Activated CD4-positive, alpha-beta T cell treated with anti-CD3 and anti-CD28 coated beads for 24 hours (primary cell): ENCODE data around the gene SCCPDH.
"Not testable (repeated sequence)": the region's sequence is repeated elsewhere in the genome, so short reads cannot be mapped to it uniquely, and the experiment has no call there.

Source experiments
- DNase-seq, 2 donors: peaks; one replicate each; pipeline ENCODE4 v3.0.0-alpha.2; 2020; ENCODE audit warnings: low read depth in 2 of 2

The SCCPDH gene

GRCh38 chr1:246705368-246705767, 18.8 kb upstream of the SCCPDH start:
- no peak for DNase-seq

- no peak for DNase-seq
Observed at GRCh38 chr1:246708166-246708565, 16.0 kb upstream of the SCCPDH start.

DNA sequence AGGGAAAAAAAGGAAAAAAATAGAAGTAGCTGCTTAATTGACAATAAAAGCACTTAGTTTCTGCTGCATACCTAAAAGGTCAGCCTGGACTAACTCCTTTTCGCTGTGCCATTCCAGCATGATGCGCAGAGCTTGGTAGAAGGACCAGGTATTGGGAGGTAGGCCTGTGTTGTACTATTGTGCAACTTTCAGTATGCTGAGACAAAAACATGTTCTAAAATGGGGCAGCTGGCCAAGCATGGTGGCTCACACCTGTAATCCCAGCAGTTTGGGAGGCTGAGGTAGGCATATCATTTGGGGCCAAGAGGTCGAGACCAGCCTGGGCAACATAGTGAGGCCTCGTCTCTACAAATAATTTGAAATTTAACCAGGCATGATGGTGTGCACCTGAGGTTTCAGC, 15.0 kb upstream of the SCCPDH start:
- DNase-seq: no peak

DNA sequence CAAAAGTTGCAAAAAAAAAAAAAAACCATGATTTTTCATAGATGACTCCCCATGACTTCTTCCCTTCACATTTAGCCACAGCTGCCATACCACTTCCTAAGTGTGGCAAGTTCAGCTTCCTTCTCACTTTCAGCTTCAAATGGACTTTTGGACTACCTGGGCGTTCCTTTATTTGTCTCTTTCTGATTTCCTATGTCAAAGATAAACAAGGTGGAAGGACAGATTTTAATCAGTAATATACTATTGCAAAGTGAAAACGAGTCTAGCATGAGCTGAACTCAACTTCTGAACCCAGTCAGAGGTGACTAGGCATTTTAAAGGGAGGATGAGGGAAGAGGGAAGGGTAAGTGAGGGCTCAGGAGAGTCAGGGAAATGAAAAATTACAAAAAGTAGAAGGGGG, 14.4 kb upstream of the SCCPDH start:
- DNase-seq: no peak

- DNase-seq: no peak
Observed at GRCh38 chr1:246711548-246712003, 12.6 kb upstream of the SCCPDH start.

- DNase-seq: not testable (repeated sequence)
Observed at GRCh38 chr1:246712428-246712827, 11.8 kb upstream of the SCCPDH start.

- not testable (repeated sequence) for DNase-seq
Observed at GRCh38 chr1:246719361-246719760, 4.8 kb upstream of the SCCPDH start.

- DNase-seq: not testable (repeated sequence)
Observed at GRCh38 chr1:246720814-246721213, 3.4 kb upstream of the SCCPDH start.

DNA sequence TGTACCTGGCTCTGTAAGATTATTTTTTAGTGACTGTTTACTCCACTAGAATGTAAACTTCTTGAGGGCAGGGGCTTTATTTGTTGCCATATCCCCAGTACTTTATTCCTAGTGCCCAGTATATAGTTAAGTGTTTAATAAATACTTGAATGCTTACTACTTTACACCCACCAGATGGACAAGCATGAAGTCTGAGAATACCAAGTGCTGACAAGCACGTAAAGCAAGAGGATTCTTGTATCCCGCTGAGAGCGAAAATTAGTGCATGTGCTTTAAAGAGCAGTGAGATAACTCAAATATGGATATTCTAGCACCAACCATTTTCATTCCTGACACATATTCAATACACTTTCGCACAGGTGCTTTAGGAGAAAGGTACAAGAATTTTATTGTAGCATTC, 1.5 kb upstream of the SCCPDH start:
- DNase-seq: no peak

GRCh38 chr1:246724731-246725095, 504 bp downstream of the SCCPDH start:
- no peak for DNase-seq

DNA sequence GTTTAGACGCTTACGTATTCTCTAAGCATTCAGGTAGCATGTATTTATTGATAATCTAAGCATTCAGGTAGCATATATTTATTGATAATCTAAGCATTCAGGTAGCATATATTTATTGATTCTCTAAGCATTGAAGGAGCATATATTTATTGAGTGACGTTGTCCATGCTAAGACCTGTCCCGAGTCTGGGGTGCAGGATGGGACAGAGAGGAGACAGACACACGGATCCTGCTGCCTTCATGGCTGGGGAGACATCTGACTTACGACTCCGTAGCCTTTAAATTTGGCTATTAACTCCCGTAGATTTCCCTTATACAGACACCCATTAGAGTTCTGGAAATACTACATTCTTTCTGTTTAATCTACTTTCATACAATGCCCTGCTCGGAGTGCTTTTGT, 982 bp downstream of the SCCPDH start:
- DNase-seq: no peak

DNA sequence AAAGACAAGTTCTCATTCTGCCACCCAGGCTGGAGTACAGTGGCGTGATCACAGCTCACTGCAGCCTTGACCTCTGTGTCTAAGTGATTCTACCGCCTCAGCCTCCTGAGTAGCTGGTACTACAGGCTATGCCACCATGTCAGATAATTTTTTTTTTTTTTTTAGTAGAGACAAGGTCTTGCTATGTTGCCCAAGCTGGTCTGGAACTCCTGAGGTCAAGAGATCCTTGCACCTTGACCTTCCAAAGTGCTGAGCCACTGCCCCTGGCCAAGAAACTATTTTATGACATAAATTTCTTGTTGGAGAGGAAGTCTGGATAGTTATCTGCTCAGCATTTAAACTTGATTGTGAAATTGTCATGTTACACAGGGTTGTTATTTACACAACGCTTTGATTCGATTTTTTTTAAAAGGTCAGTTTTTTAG, 2.1 kb downstream of the SCCPDH start:
- DNase-seq: no peak

- DNase-seq: no peak
Observed at GRCh38 chr1:246726881-246727280, 2.7 kb downstream of the SCCPDH start.

GRCh38 chr1:246727594-246727993, 3.4 kb downstream of the SCCPDH start:
- DNase-seq: no peak

- no peak for DNase-seq
Observed at GRCh38 chr1:246728311-246728710, 4.1 kb downstream of the SCCPDH start.

- not testable (repeated sequence) for DNase-seq
Observed at GRCh38 chr1:246729040-246729439, 4.8 kb downstream of the SCCPDH start.

- no peak for DNase-seq
Observed at GRCh38 chr1:246730839-246731238, 6.6 kb downstream of the SCCPDH start.

DNA sequence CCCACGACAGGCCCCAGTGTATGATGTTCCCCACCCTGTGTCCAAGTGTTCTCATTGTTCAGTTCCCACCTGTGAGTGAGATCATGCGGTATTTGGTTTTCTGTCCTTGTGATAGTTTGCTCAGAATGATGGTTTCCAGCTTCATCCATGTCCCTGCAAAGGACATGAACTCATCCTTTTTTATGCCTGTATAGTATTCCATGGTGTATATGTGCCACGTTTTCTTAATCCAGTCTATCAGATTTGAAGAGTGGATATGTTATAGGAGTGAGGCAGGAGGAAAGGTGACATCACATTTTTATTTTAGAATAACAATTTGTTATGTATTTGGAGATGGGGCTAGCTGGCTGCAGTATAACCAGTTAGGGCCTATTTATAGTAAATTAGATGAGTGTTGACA, 7.7 kb downstream of the SCCPDH start:
- not testable (repeated sequence) for DNase-seq

GRCh38 chr1:246733704-246734103, 9.5 kb downstream of the SCCPDH start:
- no peak for DNase-seq

- no peak for DNase-seq
Observed at GRCh38 chr1:246734866-246735265, 10.7 kb downstream of the SCCPDH start.

DNA sequence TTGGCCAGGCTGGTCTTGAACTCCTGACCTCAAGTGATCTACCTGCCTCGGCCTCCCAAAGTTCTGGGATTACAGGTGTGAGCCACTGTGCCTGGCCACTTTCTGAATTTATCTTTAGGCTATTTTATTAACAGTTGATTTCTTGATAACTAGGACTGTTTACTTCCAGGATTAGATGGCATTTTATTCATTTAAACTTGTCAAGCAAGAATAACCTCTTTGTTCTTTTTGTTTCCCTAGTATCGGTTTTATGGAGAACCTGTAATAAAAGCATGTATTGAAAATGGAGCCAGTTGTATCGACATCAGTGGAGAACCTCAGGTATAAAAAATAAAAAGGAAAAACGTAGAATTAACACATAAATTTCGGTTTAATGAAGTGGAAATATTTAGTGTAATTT, 11.5 kb downstream of the SCCPDH start:
- DNase-seq: no peak

DNA sequence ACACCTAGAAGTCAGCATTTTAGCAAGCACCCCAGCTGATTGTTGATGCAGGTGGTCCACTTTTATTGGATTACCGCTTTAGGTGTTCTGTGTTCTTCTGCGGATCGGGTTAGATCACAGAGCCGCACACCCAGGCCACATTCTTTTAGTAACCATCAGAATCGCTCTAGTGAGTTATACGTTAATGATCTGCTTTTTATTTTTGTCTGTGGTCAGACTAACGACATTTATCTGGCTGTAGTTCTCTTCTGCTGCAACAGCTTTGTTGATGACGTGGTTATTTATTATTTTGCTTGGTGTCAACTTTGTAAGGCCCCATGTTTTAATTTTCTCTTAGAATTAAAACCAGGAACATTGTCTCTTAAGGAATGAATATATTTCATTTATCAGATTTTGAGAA, 18.2 kb downstream of the SCCPDH start:
- no peak for DNase-seq

- not testable (repeated sequence) for DNase-seq
Observed at GRCh38 chr1:246746155-246746554, 21.9 kb downstream of the SCCPDH start.

DNA sequence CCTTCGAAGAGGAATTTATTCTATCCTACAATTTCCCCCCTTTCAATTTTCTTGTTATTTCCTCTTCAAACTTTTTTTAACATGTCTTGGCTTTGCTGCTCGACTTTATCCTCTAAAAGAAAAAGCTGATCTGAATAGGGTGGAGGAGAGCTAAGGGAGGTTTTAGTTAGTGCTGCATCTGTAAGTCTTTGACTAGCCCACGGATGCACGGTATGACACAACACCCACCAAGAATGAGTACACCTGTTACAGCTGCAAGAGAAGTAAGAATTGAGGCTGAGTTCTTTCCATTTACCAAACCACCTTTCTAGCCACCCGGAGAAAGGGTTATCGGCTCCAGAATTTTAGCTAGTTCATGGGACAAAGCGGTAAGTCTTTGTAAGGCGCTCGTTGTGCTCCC, 23.8 kb downstream of the SCCPDH start:
- no peak for DNase-seq

- DNase-seq: no peak
Observed at GRCh38 chr1:246748867-246749266, 24.7 kb downstream of the SCCPDH start.
